ENCODE results near the gene PTPRE. TPM values are rescaled to one million over a fixed set of nuclear protein-coding genes. Genes with fewer than 3 reads are reported as not detected.

Gene PTPRE
- total and polyA plus RNA-seq, 2 donors from 2014 or later = 1.1 to 25.7 TPM

DNA sequence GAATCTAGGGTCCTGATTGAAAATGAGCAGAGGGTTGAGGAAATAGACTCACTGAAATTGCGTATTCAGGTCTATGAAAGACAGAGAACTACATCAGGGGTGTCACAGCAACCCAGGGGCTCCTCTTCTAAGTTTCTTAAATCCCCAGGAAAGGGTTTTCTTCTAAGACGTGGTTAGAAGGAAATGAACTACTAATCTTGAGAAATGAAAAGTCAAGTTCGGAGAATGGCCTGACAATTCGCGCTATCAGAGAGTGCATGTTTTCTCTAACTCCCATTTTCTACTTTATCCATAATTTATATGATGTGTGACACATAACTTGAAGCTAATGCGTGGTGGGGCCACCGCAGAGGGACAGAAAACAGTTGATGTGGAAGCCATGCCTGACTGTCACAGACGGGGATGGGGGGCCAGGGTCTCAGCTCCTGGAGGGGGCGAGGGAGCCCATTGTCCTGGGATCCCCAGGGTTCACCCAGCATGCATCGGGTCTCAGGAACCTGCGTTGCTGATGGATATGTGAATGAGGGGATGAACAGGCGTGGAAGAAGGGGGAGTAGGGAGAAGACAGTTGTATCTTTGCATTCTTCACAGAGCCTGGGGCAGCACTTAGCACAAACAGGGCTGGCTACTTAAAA, 86.3 kb downstream of the PTPRE start:
- Histone ChIP-seq H3K36me3 (ENCODE audit: control insufficient read depth in 2 of 3, insufficient read depth in 3 of 3, low read length in 3 of 3) (no peaks in the 10 kb centered on the region), H3K4me1 (ENCODE audit: control insufficient read depth in 2 of 3, insufficient read depth in 2 of 3, low read depth in 1 of 3, low read length in 3 of 3) (peaks cover 0 to 2% (median 2%) of the 10 kb centered on the region in 3 donors), H3K27ac (ENCODE audit: low read depth in 2 of 2, low read length in 2 of 2) (no peak overlapping the region), H3K27me3 (ENCODE audit: control insufficient read depth, insufficient read depth, low read length) (no peaks in the 10 kb centered on the region), H3K9me3 (ENCODE audit: control insufficient read depth in 2 of 3, insufficient read depth in 1 of 3, low read length in 3 of 3) (no peaks in the 10 kb centered on the region), H3K9ac (ENCODE audit: low read length in 3 of 3) (no peak overlapping the region), H3K4me3 (ENCODE audit: low read length in 3 of 3) (no peak overlapping the region)
- TF ChIP-seq CTCF (IDR thresholded peaks at IDR 0.05; ENCODE audit: borderline replicate concordance, extremely low read depth, insufficient read depth) = no peak
- DNase-seq (no peak), FAIRE-seq (no peak)
- intact Hi-C loops (cut with DNase I) = no loop called here

DNA sequence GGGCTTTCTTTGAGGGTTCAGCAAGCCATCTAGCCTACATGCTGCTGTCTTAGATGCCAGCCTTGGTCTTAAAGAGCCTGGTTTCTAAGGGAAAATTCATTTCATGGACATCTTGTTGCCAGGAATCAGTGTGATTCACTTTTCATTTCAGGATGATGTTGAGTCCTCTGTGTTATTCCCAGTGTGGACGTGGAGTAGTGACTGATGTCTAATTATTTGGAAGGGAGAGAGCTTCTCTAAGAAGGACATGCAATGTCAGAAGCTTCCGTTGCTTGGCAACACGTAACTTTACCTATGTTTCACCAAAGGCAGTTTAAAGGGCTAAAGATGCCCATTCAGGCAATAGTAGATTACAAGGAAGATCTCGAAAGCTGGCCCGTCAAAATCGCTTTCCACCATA, 89.0 kb downstream of the PTPRE start:
- H3K4me3 ChIP-seq (ENCODE audit: low read length in 3 of 3) = no peak overlapping the region
- no peaks in the 10 kb centered on the region for H3K9me3 ChIP-seq (ENCODE audit: control insufficient read depth in 2 of 3, insufficient read depth in 1 of 3, low read length in 3 of 3)
- no peak for FAIRE-seq
- H3K9ac ChIP-seq (ENCODE audit: low read length in 3 of 3) = no peak overlapping the region
- no peak overlapping the region for H3K27ac ChIP-seq (ENCODE audit: low read depth in 2 of 2, low read length in 2 of 2)
- no peak for TF ChIP-seq CTCF (IDR thresholded peaks at IDR 0.05; ENCODE audit: borderline replicate concordance, extremely low read depth, insufficient read depth)
- DNase-seq = no peak
- intact Hi-C loops (cut with DNase I) = no loop called here
- H3K27me3 ChIP-seq (ENCODE audit: control insufficient read depth, insufficient read depth, low read length) = no peaks in the 10 kb centered on the region
- H3K4me1 ChIP-seq (ENCODE audit: control insufficient read depth in 2 of 3, insufficient read depth in 2 of 3, low read depth in 1 of 3, low read length in 3 of 3) = peaks cover 0 to 2% (median 0%) of the 10 kb centered on the region in 3 donors
- no peaks in the 10 kb centered on the region for H3K36me3 ChIP-seq (ENCODE audit: control insufficient read depth in 2 of 3, insufficient read depth in 3 of 3, low read length in 3 of 3)

DNA sequence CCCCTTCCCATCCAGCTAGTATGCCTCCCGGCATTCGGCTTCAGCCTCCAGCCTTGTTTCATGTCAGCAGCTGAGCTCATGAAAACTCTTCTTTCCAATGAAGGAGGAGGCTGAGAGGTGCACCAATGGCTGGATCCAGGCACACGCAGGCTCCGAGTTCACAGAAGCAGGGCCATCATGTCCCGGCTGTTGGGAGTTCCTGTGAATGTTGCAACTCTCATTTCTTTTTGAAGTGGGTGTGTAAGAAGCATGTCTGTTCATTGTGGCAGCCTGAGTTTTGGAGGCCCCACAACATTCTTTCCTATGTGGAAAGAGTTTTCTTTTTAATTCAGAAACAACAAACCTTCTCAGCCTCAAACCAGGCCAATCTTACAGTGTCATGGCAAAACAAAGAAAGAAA, 89.7 kb downstream of the PTPRE start:
- peaks cover 0 to 2% (median 0%) of the 10 kb centered on the region in 3 donors for H3K4me1 ChIP-seq (ENCODE audit: control insufficient read depth in 2 of 3, insufficient read depth in 2 of 3, low read depth in 1 of 3, low read length in 3 of 3)
- DNase-seq (no peak), FAIRE-seq (no peak)
- H3K27me3 ChIP-seq (ENCODE audit: control insufficient read depth, insufficient read depth, low read length) = no peaks in the 10 kb centered on the region
- TF ChIP-seq CTCF (IDR thresholded peaks at IDR 0.05; ENCODE audit: borderline replicate concordance, extremely low read depth, insufficient read depth) = no peak
- H3K9ac ChIP-seq (ENCODE audit: low read length in 3 of 3) = no peak overlapping the region
- no peak overlapping the region for H3K4me3 ChIP-seq (ENCODE audit: low read length in 3 of 3)
- H3K36me3 ChIP-seq (ENCODE audit: control insufficient read depth in 2 of 3, insufficient read depth in 3 of 3, low read length in 3 of 3) = no peaks in the 10 kb centered on the region
- H3K9me3 ChIP-seq (ENCODE audit: control insufficient read depth in 2 of 3, insufficient read depth in 1 of 3, low read length in 3 of 3) = no peaks in the 10 kb centered on the region
- intact Hi-C loops (cut with DNase I) = no loop called here
- H3K27ac ChIP-seq (ENCODE audit: low read depth in 2 of 2, low read length in 2 of 2) = no peak overlapping the region

- FAIRE-seq (no peak), DNase-seq (peak in 1 of 5 donors; percentile 57)
- no peak overlapping the region for H3K9ac ChIP-seq (ENCODE audit: low read length in 3 of 3)
- peaks cover 0 to 2% (median 0%) of the 10 kb centered on the region in 3 donors for H3K4me1 ChIP-seq (ENCODE audit: control insufficient read depth in 2 of 3, insufficient read depth in 2 of 3, low read depth in 1 of 3, low read length in 3 of 3)
- no peak overlapping the region for H3K4me3 ChIP-seq (ENCODE audit: low read length in 3 of 3)
- no peak overlapping the region for H3K27ac ChIP-seq (ENCODE audit: low read depth in 2 of 2, low read length in 2 of 2)
- intact Hi-C loops (cut with DNase I) = no loop called here
- H3K9me3 ChIP-seq (ENCODE audit: control insufficient read depth in 2 of 3, insufficient read depth in 1 of 3, low read length in 3 of 3) = no peaks in the 10 kb centered on the region
- no peak for TF ChIP-seq CTCF (IDR thresholded peaks at IDR 0.05; ENCODE audit: borderline replicate concordance, extremely low read depth, insufficient read depth)
- H3K36me3 ChIP-seq (ENCODE audit: control insufficient read depth in 2 of 3, insufficient read depth in 3 of 3, low read length in 3 of 3) = no peaks in the 10 kb centered on the region
- H3K27me3 ChIP-seq (ENCODE audit: control insufficient read depth, insufficient read depth, low read length) = no peaks in the 10 kb centered on the region
These were observed 90.4 kb downstream of the PTPRE start for GRCh38 chr10:127997271-127997670.
